ENCODE measurements around the gene NFYB.

DNA sequence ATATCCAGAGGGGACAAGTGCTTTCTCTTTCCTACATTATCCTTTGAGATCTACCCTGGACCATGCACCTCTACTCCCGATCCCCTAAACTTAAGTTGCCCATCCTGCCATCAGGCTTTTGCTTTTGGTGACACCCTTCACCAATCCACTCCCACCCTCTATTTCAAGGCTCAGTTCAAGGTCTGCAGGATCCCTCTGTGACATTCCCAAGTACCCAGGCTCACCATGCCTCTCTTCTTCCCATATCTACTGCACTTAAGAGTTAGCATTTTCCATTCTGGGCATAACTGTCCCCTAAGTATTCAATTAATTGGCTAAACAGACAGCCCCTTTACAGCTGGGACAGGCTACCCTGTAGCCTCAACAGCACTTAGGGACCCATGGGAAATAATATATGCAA lies 3.1 kb downstream of the NFYB start:
- TF ChIP-seq, protein P1, sequence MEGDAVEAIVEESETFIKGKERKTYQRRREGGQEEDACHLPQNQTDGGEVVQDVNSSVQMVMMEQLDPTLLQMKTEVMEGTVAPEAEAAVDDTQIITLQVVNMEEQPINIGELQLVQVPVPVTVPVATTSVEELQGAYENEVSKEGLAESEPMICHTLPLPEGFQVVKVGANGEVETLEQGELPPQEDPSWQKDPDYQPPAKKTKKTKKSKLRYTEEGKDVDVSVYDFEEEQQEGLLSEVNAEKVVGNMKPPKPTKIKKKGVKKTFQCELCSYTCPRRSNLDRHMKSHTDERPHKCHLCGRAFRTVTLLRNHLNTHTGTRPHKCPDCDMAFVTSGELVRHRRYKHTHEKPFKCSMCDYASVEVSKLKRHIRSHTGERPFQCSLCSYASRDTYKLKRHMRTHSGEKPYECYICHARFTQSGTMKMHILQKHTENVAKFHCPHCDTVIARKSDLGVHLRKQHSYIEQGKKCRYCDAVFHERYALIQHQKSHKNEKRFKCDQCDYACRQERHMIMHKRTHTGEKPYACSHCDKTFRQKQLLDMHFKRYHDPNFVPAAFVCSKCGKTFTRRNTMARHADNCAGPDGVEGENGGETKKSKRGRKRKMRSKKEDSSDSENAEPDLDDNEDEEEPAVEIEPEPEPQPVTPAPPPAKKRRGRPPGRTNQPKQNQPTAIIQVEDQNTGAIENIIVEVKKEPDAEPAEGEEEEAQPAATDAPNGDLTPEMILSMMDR (IDR thresholded peaks at IDR 0.05), result no peak
- TF ChIP-seq POLR2A (IDR thresholded peaks at IDR 0.05), result no peak

Measured in adrenal gland (tissue), 5 donors.